Brain microvascular endothelial cell (primary cell): ENCODE measurements around the gene ELP4.

ENCODE experiments used
- DNase-seq: peaks from one replicate; pipeline ENCODE4 v3.0.0-alpha.2; 2020
- H3K27ac ChIP-seq: fragments of 250-450 bp; sonication (Bioruptor Pico); 2 replicates; pipeline ENCODE4 v1.5.1; 2020; ENCODE audit warnings: mild to moderate bottlenecking, moderate library complexity
- H3K27me3 ChIP-seq: fragments of 250-450 bp; sonication (Bioruptor Pico); replicated peaks from 2 replicates; pipeline ENCODE4 v1.5.1; 2020; ENCODE audit warnings: mild to moderate bottlenecking
- H3K36me3 ChIP-seq: fragments of 250-450 bp; sonication (Bioruptor Pico); replicated peaks from 2 replicates; pipeline ENCODE4 v1.5.1; 2020; ENCODE audit warnings: mild to moderate bottlenecking
- H3K4me3 ChIP-seq: 2 replicates; pipeline ENCODE4 v1.5.1; 2011; ENCODE audit warnings: low read depth, mild to moderate bottlenecking, control low read depth, low read length, moderate library complexity
- CTCF ChIP-seq: IDR thresholded peaks from 2 replicates; pipeline ENCODE4 v1.5.1; 2011; ENCODE audit warnings: low read depth, mild to moderate bottlenecking, moderate library complexity, low read length, control low read depth, inconsistent platforms; ENCODE audit errors: missing control alignments
- in situ Hi-C: cut with HindIII; loops from 2 replicates; pipeline ENCODE4 v1.10.0; 2017; ENCODE audit warnings: low sequenced_read_pairs, low pct_ligation_motif_present

Gene ELP4

GRCh38 chr11:31509429-31510345, at the start of gene ELP4, which contains the start of gene IMMP1L:
Gene ELP4 (plus strand): TSS chr11:31509767. CDS start chr11:31509785, 18 bp downstream.
Gene IMMP1L (minus strand): TSS chr11:31509622. CDS start chr11:31463276, 46,346 bp downstream.
- Histone ChIP-seq H3K4me3 (peak within 1 kb of the TSS; percentile 86), H3K27me3 (no peaks in the 10 kb centered on the region), H3K36me3 (no peaks in the 10 kb centered on the region), H3K27ac (peak within 1 kb of the TSS; percentile 61)
- TF ChIP-seq CTCF = no peak
- peak; percentile 97 for DNase-seq
- in situ Hi-C loops = no loop called here

DNA sequence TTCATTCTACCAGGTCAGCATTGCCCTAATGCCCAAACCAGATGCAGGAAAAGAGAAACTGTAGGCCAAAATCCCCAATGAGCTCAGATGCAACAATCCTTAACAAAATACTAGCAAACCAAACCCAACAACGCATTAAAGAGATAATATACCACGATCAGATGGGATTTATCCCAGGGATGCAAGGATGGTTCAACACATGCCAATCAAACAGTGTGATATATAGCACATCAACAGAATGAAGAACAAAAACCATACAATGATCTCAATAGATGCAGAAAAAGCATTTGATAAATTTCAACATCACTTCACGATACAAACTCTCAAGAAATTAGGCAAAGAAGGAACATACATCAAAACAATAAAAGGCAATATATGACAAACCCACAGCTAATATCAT, 45.1 kb upstream of the ELP4 start:
- DNase-seq = no peak
- Histone ChIP-seq H3K27ac (no peak overlapping the region), H3K27me3 (no peaks in the 10 kb centered on the region), H3K36me3 (no peaks in the 10 kb centered on the region), H3K4me3 (no peak overlapping the region)
- in situ Hi-C loops = no loop called here
- no peak for TF ChIP-seq CTCF

DNA sequence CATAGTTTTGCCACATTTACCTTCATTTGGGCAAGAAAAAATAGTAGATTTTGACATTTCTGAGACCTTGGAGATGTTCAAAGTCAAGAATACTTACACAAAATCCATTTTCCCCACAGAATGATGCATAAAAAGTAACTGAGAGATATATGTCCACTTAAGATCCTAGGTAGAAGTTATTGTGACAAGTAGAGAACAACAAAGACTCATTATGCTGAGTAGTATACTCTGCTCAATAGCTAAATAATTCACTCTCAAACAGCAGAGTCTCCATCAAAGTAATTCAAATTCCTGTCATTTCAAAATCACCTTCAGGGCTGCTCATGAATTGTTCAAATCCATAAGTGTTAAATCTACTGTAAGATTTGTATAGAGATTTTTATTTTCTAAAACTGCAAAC, 35.5 kb upstream of the ELP4 start:
- no peak for TF ChIP-seq CTCF
- Histone ChIP-seq H3K27ac (no peak overlapping the region), H3K36me3 (no peaks in the 10 kb centered on the region), H3K27me3 (no peaks in the 10 kb centered on the region), H3K4me3 (no peak overlapping the region)
- in situ Hi-C loops = no loop called here
- DNase-seq = no peak

DNA sequence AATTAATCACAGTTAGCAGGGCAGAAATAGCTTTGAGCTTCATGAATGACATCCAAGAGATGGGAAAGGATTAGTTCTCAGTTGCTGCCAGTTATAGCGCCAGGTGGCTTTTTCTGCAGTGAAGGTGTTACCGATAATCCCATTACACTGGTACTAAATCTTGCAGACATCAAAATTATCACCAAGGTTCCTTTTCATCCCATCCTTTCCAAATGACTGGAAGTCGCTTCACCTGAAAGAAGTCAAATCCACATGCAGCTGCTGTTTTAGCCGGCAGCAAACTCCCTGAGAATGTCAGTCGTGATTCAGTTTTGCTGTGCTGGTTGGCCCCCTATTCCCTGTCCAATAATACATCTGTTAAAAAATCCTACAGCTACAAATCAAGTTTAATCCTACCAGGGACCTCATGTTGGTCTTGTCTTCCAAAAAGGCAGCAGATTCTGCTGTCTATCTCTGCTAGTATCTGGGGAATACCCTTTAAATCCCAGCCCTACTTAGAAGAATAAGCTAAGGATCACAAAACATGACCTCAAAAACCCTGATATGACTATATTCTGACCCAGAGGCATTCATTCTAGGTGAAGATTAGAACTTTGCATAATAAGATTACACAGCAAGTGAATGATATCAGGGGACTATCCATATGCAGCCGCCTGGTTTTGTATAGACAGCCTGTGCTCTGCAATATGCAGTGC, 31.9 kb upstream of the ELP4 start:
- Histone ChIP-seq H3K27me3 (no peaks in the 10 kb centered on the region), H3K36me3 (no peaks in the 10 kb centered on the region), H3K4me3 (no peak overlapping the region), H3K27ac (no peak overlapping the region)
- TF ChIP-seq CTCF = no peak
- in situ Hi-C loops = no loop called here
- no peak for DNase-seq

DNA sequence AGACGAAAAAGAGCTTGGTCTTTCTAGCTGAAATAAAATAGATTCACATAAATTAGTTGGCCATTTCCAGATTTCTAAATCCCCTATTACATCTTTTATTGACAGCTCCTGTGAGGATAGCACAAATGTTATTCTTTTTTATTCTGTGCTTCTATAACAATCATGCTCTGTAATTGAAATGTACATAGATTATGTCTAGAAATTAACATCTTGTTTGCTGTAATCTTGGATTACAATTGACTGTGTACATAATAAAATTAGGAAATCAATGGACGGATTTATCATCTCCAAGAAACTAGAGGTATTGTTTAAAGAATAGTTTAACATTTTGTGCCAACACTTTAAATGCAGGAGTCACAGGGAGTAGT, 31.4 kb upstream of the ELP4 start:
- in situ Hi-C loops = no loop called here
- no peak for TF ChIP-seq CTCF
- Histone ChIP-seq H3K4me3 (no peak overlapping the region), H3K27me3 (no peaks in the 10 kb centered on the region), H3K36me3 (no peaks in the 10 kb centered on the region), H3K27ac (no peak overlapping the region)
- DNase-seq = no peak
